RWPE1 (cell line): Measurements from ENCODE around the gene SMARCAL1.

ENCODE experiments used
- CTCF ChIA-PET: fragments of 350-600 bp; sonication (Branson Sonifier 250); formaldehyde crosslinking; extraction: SDS; loops from one replicate; lab custom pipeline; 2021; lab: Yijun Ruan, JAX
- POLR2A ChIA-PET: fragments of 400-600 bp; formaldehyde crosslinking; extraction: SDS; loops from one replicate; lab custom pipeline; 2020; ENCODE audit warnings: antibody characterized with exemption; ENCODE audit not compliant: low non-redundant PET; lab: Yijun Ruan, JAX
- DNase-seq: peaks from one replicate; pipeline ENCODE4 v3.0.0; 2012; ENCODE audit warnings: low spot score
- H3K27ac ChIP-seq: fragments of 450-650 bp; 2 replicates; pipeline ENCODE4 v1.5.1; 2017
- CTCF ChIP-seq: fragments of 450-650 bp; conservative IDR thresholded peaks from 2 replicates; pipeline ENCODE4 v1.5.1; 2017; ENCODE audit warnings: low read depth, mild to moderate bottlenecking

The SMARCAL1 gene

GRCh38 chr2:216499641-216500218, 87.4 kb downstream of the SMARCAL1 start:
- no peak for DNase-seq
- H3K27ac ChIP-seq: no peak overlapping the region
- no peak for TF ChIP-seq CTCF
- ChIA-PET CTCF (no interaction called here), POLR2A (no interaction called here)

GRCh38 chr2:216500572-216500971, 88.3 kb downstream of the SMARCAL1 start:
- POLR2A ChIA-PET: no interaction called here
- no peak for DNase-seq
- CTCF ChIA-PET: no interaction called here
- no peak overlapping the region for H3K27ac ChIP-seq
- no peak for TF ChIP-seq CTCF

GRCh38 chr2:216501854-216502253, 89.6 kb downstream of the SMARCAL1 start:
- POLR2A ChIA-PET: no interaction called here
- CTCF ChIA-PET: no interaction called here
- no peak for TF ChIP-seq CTCF
- no peak for DNase-seq
- peak overlapping the region; percentile 43 for H3K27ac ChIP-seq

GRCh38 chr2:216502381-216503158, 90.3 kb downstream of the SMARCAL1 start:
- no peak for TF ChIP-seq CTCF
- DNase-seq: no peak
- CTCF ChIA-PET: no interaction called here
- no peak overlapping the region for H3K27ac ChIP-seq
- POLR2A ChIA-PET: no interaction called here

GRCh38 chr2:216503159-216503629, 90.9 kb downstream of the SMARCAL1 start:
- POLR2A ChIA-PET: no interaction called here
- DNase-seq: no peak
- CTCF ChIA-PET: no interaction called here
- no peak for TF ChIP-seq CTCF
- peak overlapping the region; percentile 38 for H3K27ac ChIP-seq

GRCh38 chr2:216503697-216504375, 91.6 kb downstream of the SMARCAL1 start:
- H3K27ac ChIP-seq: peak overlapping the region; percentile 38
- POLR2A ChIA-PET: no interaction called here
- CTCF ChIA-PET: no interaction called here
- no peak for DNase-seq
- TF ChIP-seq CTCF: no peak
